CD4-positive, CD25-positive, alpha-beta regulatory T cell (primary cell): ENCODE measurements around the gene TMEM151B. TPM values are rescaled to one million over a fixed set of nuclear protein-coding genes. Genes with fewer than 3 reads are reported as not detected.
A peak's percentile ranks its signal among the peaks of the same experiment; 100 is the strongest.

ENCODE experiments used
- ATAC-seq, 2 donors: fragments of 150-1000 bp; cut with Tn5 transposase; one replicate each; pipeline ENCODE4 v1.10.0; 2021; ENCODE audit warnings: low read depth in 2 of 2, moderate number of reproducible peaks in 2 of 2, moderate library complexity in 1 of 2
- DNase-seq, 3 donors: peaks; one replicate each; pipeline versions ENCODE4 v3.0.0 to v3.0.0-alpha.2; 2012 to 2022; ENCODE audit warnings: mixed read lengths in 1 of 3
- H3K27ac ChIP-seq: one replicate; pipeline ENCODE4 v1.7.0; 2013; ENCODE audit warnings: mild to moderate bottlenecking, low read length; ENCODE audit not compliant: insufficient read depth, poor library complexity, severe bottlenecking
- H3K27me3 ChIP-seq: one replicate; pipeline ENCODE4 v1.7.0; 2013; ENCODE audit warnings: low read length; ENCODE audit not compliant: control insufficient read depth, insufficient read depth
- H3K36me3 ChIP-seq: one replicate; pipeline ENCODE4 v1.7.0; 2013; ENCODE audit warnings: mild to moderate bottlenecking, low read length, moderate library complexity; ENCODE audit not compliant: control insufficient read depth, insufficient read depth
- H3K4me1 ChIP-seq: 2 replicates; pipeline ENCODE4 v1.7.0; 2013; ENCODE audit warnings: mild to moderate bottlenecking, low read length; ENCODE audit not compliant: insufficient read depth, control insufficient read depth, poor library complexity, severe bottlenecking
- H3K4me3 ChIP-seq: one replicate; pipeline ENCODE4 v1.7.0; 2013; ENCODE audit warnings: low read depth, mild to moderate bottlenecking, low read length, moderate library complexity
- H3K9me3 ChIP-seq, 2 experiments: 1 replicate in 1 of 2; 2 replicates in 1 of 2; pipeline ENCODE4 v1.7.0; 2013; ENCODE audit warnings: low read length in 2 of 2, mild to moderate bottlenecking in 1 of 2, moderate library complexity in 1 of 2; ENCODE audit not compliant: control insufficient read depth in 2 of 2
- H3K27ac Mint-ChIP-seq, 3 donors: one replicate each; pipeline ENCODE4 v1.8.0; 2020 to 2022; ENCODE audit warnings: mild to moderate bottlenecking in 3 of 3, mixed read lengths in 3 of 3, moderate library complexity in 2 of 3
- H3K27me3 Mint-ChIP-seq: one replicate; pipeline ENCODE4 v1.8.0; 2022; ENCODE audit warnings: mild to moderate bottlenecking, mixed read lengths
- H3K36me3 Mint-ChIP-seq: one replicate; pipeline ENCODE4 v1.8.0; 2020; ENCODE audit warnings: mixed read lengths
- H3K4me1 Mint-ChIP-seq, 4 donors: one replicate each; pipeline ENCODE4 v1.8.0; 2020 to 2022; ENCODE audit warnings: mixed read lengths in 4 of 4, mild to moderate bottlenecking in 1 of 4
- H3K4me3 Mint-ChIP-seq, 4 donors: one replicate each; pipeline ENCODE4 v1.8.0; 2020 to 2022; ENCODE audit warnings: mild to moderate bottlenecking in 4 of 4, mixed read lengths in 4 of 4, moderate library complexity in 3 of 4
- H3K9me3 Mint-ChIP-seq, 7 donors: one replicate each; pipeline ENCODE4 v1.8.0; 2020 to 2022; ENCODE audit warnings: mixed read lengths in 7 of 7, mild to moderate bottlenecking in 3 of 7, moderate library complexity in 2 of 7
- polyA plus RNA-seq, 4 donors: library from polyadenylated mRNA; unstranded; fragments of 300-500 nt; fragmentation: Illumina TruSeq; gene quantifications; one replicate each; pipeline ENCODE4 v1.2.3, GENCODE V29; 2021
- total RNA-seq: library from RNA; stranded (reverse); gene quantifications from one replicate; pipeline ENCODE4 v1.2.3, GENCODE V29; 2022

TMEM151B gene
- total and polyA plus RNA-seq, 5 donors from 2014 or later: not detected

DNA sequence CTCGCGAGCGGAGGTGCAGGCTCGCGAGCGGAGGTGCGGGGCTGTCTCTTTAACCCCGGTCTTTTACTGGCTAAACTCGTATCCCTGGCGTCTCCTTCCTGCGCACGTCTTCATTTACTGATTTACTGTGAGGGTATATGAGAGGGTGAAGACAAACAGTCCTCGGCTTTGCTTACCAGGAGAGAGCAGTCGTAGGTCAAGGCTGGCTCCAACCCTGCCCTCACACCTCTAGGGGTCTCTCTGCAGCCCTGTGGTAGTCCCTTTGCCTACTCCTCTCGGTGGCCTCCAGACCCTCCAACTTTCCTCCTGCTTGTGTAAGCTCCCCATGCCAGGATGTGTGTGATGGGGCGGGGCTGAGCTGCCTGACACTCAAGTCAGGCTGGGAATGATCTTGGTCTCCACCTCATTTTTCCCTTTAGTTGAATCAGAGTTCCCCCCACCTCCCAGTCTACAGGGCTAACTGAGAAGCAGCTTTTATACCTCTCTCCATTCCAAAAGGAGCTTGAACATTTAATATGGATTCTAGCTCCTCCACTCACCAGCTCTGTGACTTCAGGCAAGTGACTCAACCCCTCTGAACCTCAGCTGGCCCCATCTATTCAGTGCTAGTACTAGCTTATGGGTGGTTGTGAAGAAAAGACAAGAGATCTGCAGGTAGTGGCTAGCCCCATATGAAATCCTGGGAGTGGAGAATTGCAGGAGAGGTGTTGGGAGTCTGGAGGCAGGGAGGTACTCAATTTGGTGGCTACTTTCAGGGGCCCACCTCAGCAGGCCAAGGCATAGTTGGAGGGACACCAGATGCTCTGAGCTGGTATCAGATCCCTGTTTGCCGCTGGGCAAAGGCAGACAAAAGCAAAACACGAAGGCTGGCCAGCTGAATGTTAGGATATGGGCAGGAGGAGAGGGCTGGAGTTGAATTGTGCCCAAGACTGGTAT is 46.0 kb upstream of the TMEM151B start:
- H3K27ac ChIP-seq: no peak overlapping the region
- H3K9me3 Mint-ChIP-seq: peaks cover 0 to 1% (median 0%) of the 10 kb centered on the region in 7 donors
- peaks cover 29% of the 10 kb centered on the region for H3K4me1 ChIP-seq
- no peaks in the 10 kb centered on the region for H3K27me3 ChIP-seq
- H3K27ac Mint-ChIP-seq: peak overlapping the region in 2 of 3 donors; percentile 67 to 91
- no peaks in the 10 kb centered on the region for H3K9me3 ChIP-seq
- no peaks in the 10 kb centered on the region for H3K36me3 ChIP-seq
- H3K4me3 ChIP-seq: peak overlapping the region; percentile 56
- H3K36me3 Mint-ChIP-seq: no peaks in the 10 kb centered on the region
- peak overlapping the region; percentile 82 to 91 (median 85) for H3K4me3 Mint-ChIP-seq
- DNase-seq: peak in 1 of 3 donors; percentile 44
- H3K27me3 Mint-ChIP-seq: peaks cover 7% of the 10 kb centered on the region
- ATAC-seq: no peak
- H3K4me1 Mint-ChIP-seq: peaks cover 0 to 32% (median 12%) of the 10 kb centered on the region in 4 donors

DNA sequence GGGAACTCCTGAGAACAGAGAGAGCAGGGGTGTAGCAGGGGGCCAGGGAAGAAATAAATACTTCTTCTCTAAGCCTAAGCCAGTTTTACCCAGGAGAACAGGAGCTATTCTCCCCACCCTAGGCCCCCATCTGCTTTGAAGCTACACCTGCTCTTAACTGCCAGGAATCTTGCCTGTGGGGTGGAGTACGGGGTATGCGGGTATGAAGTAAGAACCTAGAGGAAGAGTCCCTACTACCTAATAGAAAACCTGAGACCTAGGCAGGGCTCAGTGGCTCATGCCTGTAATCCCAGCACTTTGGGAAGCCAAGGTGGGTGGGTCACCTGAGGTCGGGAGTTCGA is 45.3 kb upstream of the TMEM151B start:
- Histone ChIP-seq H3K9me3 (no peaks in the 10 kb centered on the region), H3K36me3 (no peaks in the 10 kb centered on the region), H3K27ac (no peak overlapping the region), H3K27me3 (no peaks in the 10 kb centered on the region), H3K4me3 (no peak overlapping the region), H3K4me1 (peaks cover 24% of the 10 kb centered on the region)
- ATAC-seq (no peak), DNase-seq (no peak)
- no peak overlapping the region for H3K27ac Mint-ChIP-seq
- peaks cover 0 to 1% (median 0%) of the 10 kb centered on the region in 7 donors for H3K9me3 Mint-ChIP-seq
- peak overlapping the region; percentile 68 to 86 (median 83) for H3K4me3 Mint-ChIP-seq
- H3K36me3 Mint-ChIP-seq: no peaks in the 10 kb centered on the region
- H3K27me3 Mint-ChIP-seq: peaks cover 7% of the 10 kb centered on the region
- H3K4me1 Mint-ChIP-seq: peaks cover 0 to 29% (median 12%) of the 10 kb centered on the region in 4 donors

DNA sequence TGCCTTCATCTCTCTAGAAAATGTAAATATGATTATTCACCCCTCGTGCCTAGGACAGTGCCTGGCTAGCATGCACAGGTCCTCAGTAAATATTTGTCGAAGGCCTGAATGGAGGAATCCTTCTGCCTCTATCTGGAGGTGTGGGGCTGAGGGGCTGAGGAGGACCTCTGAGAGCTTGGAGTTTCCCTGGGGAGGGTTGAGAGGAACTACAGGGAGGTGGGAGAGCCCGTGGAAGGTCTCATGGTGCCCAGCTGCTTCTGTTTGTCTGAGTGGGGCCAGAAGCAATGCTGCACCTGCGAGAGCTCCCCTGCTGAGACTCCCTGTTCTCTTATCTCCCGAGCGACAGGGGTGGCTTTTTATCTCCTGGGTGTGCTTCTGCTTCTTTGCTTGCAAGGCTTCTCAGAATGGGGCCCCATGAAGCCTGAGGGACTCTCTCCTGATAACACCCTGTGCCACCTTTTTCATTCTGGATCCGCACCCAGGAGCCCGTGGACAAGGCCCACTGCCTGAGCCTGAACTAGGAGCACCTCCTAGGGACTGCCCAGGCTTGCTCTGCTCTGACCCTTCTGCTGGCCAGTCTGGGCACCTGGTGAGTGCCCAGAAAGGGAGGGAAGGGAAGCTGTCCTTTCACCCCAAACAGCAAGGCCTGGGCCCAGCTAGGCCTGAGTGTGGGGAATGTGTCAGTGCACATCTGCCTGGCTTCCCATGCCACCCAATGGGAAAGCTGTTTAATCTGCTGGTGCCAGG is 44.5 kb upstream of the TMEM151B start:
- no peak overlapping the region for H3K27ac ChIP-seq
- H3K9me3 Mint-ChIP-seq: peaks cover 0 to 1% (median 0%) of the 10 kb centered on the region in 7 donors
- no peak overlapping the region for H3K4me3 ChIP-seq
- peaks cover 0 to 26% (median 11%) of the 10 kb centered on the region in 4 donors for H3K4me1 Mint-ChIP-seq
- no peak for ATAC-seq
- no peaks in the 10 kb centered on the region for H3K9me3 ChIP-seq
- peaks cover 7% of the 10 kb centered on the region for H3K27me3 Mint-ChIP-seq
- H3K4me3 Mint-ChIP-seq: peak overlapping the region in 2 of 4 donors; percentile 59 to 86
- peaks cover 23% of the 10 kb centered on the region for H3K4me1 ChIP-seq
- no peaks in the 10 kb centered on the region for H3K36me3 ChIP-seq
- H3K27ac Mint-ChIP-seq: no peak overlapping the region
- no peaks in the 10 kb centered on the region for H3K27me3 ChIP-seq
- DNase-seq: no peak
- H3K36me3 Mint-ChIP-seq: no peaks in the 10 kb centered on the region

DNA sequence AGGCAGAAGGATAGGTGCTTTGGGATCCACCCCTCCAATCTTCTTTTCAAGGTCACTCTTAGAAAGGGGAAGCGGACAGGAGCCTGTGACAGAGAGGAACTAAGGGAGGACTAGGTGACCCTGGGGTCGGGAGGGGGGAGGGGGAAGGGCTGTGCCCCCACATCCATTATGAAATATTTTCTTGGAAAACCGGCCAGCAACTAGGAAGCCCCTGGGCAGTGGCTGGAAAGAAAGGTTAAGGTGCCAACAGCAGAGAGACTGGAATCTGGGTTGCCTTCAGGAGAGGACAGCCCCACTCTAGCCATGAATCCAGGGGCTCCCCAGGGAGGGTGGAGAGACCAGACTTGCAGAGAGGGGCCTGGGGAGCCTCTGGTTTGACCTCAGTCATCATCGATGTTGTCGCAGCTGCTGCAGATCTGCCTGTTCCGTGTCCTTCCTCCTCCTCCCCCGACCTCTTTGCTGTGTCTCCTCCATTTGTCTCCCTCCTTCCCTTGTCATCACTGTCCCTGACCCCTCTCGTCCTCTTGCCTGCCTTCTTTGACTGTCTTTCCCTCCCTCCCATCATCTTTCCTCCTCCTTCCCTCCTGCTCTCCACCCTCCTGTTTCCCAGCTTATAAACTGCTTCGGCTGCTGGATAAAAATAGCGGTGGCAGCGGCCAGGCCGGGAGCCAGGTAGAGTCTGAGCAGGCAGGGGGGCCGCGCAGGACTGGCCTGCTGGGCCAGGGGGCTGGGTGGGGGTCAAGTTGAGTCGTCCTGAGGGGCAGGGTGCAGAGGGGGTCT is 43.7 kb upstream of the TMEM151B start:
- no peak for DNase-seq
- H3K36me3 ChIP-seq: no peaks in the 10 kb centered on the region
- Mint-ChIP-seq H3K27me3 (peaks cover 7% of the 10 kb centered on the region), H3K27ac (no peak overlapping the region), H3K4me3 (peak overlapping the region in 2 of 4 donors; percentile 63 to 86), H3K9me3 (peaks cover 0 to 1% (median 0%) of the 10 kb centered on the region in 7 donors), H3K36me3 (no peaks in the 10 kb centered on the region), H3K4me1 (peaks cover 0 to 20% (median 7%) of the 10 kb centered on the region in 4 donors)
- no peaks in the 10 kb centered on the region for H3K9me3 ChIP-seq
- no peak overlapping the region for H3K27ac ChIP-seq
- H3K4me3 ChIP-seq: no peak overlapping the region
- no peak for ATAC-seq
- peaks cover 23% of the 10 kb centered on the region for H3K4me1 ChIP-seq
- no peaks in the 10 kb centered on the region for H3K27me3 ChIP-seq

DNA sequence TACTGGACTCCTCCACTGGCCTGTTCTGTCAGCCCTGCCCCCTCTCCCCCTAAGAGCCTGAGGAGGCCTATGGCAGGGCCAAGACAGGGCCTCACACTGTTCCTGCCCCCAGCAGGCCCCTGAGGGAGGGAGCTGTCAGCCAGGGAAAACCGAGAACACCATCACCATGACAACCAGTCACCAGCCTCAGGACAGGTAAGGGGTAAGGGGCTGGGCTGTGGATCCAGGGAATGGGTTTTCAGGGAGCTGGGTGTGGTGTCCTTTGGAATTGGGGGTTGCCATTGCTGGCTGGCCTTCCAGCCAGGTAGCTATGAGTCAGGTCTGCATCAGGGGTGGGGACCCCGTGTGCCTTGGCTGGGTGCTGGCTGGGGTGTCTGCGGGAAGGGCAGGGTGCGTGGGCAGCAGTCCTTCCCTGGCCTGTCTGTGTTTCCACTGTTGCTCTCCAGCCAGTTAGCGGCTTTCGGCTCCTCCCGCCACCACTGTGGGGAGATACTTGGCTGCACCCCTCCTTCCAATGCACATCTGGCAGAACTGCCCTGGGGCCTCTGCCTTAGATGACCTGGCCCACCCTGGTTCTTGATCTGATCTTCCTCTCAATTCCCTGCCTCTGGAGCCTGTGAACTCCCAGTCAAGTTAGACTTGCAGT is 43.0 kb upstream of the TMEM151B start:
- peaks cover 0 to 16% (median 6%) of the 10 kb centered on the region in 4 donors for H3K4me1 Mint-ChIP-seq
- peak overlapping the region in 1 of 4 donors; percentile 63 for H3K4me3 Mint-ChIP-seq
- H3K9me3 Mint-ChIP-seq: peaks cover 0 to 1% (median 0%) of the 10 kb centered on the region in 7 donors
- H3K36me3 Mint-ChIP-seq: no peaks in the 10 kb centered on the region
- no peak overlapping the region for H3K27ac Mint-ChIP-seq
- Histone ChIP-seq H3K4me1 (peaks cover 19% of the 10 kb centered on the region), H3K27me3 (no peaks in the 10 kb centered on the region), H3K4me3 (no peak overlapping the region), H3K27ac (no peak overlapping the region), H3K36me3 (no peaks in the 10 kb centered on the region), H3K9me3 (no peaks in the 10 kb centered on the region)
- no peak for ATAC-seq
- peaks cover 7% of the 10 kb centered on the region for H3K27me3 Mint-ChIP-seq
- no peak for DNase-seq

DNA sequence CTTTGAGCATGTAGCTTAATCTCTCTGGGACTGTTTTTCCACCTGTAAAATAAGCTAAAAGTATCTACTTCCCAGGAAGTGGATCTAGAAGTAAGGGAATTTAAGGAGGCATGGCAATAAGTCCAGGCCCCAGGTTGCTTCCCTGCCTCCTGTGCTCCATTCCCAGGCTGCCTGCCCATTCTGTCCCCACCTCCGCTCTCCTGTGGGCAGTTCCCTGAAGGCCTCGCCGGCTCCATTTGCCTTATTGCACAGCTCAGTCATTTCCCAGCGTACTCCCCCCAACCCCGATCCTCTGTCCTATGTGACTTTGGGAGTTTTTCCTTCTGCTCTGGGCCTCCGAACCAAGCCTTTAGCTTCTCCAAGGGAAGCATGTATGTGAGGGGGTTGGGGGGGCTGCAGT is 42.2 kb upstream of the TMEM151B start:
- Mint-ChIP-seq H3K9me3 (peaks cover 0 to under 1% (median 0%) of the 10 kb centered on the region in 7 donors), H3K27ac (no peak overlapping the region), H3K4me3 (no peak overlapping the region), H3K27me3 (peaks cover 2% of the 10 kb centered on the region), H3K36me3 (no peaks in the 10 kb centered on the region), H3K4me1 (peaks cover 0 to 12% (median 3%) of the 10 kb centered on the region in 4 donors)
- H3K36me3 ChIP-seq: no peaks in the 10 kb centered on the region
- no peak for DNase-seq
- no peak for ATAC-seq
- no peak overlapping the region for H3K27ac ChIP-seq
- no peak overlapping the region for H3K4me3 ChIP-seq
- peaks cover 12% of the 10 kb centered on the region for H3K4me1 ChIP-seq
- H3K27me3 ChIP-seq: no peaks in the 10 kb centered on the region
- H3K9me3 ChIP-seq: no peaks in the 10 kb centered on the region

DNA sequence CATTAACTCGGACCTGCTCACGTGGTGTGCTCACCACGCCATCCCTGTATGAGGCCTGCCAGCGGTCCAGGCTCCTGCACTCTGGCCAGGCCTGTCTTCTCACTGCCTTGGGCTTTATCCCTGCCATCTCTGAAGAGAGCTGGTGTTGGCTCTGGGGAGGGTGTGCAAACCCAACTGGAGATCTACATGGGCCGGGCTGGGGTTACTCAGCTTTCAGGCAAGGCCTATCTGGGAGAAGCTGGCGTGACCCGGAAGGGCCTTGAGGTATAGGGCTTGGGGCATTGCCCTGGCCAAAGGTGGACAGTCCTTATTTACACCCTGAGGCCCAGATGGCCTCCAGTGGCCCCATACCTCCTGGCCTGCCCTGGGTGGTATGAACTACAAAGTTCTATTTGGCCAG is 41.8 kb upstream of the TMEM151B start:
- Histone ChIP-seq H3K9me3 (no peaks in the 10 kb centered on the region), H3K27me3 (no peaks in the 10 kb centered on the region), H3K27ac (no peak overlapping the region), H3K36me3 (no peaks in the 10 kb centered on the region), H3K4me3 (no peak overlapping the region), H3K4me1 (peaks cover 9% of the 10 kb centered on the region)
- no peak overlapping the region for H3K4me3 Mint-ChIP-seq
- no peaks in the 10 kb centered on the region for H3K36me3 Mint-ChIP-seq
- H3K27me3 Mint-ChIP-seq: no peaks in the 10 kb centered on the region
- no peaks in the 10 kb centered on the region for H3K9me3 Mint-ChIP-seq
- no peak for DNase-seq
- no peak overlapping the region for H3K27ac Mint-ChIP-seq
- H3K4me1 Mint-ChIP-seq: peaks cover 0 to 11% (median 3%) of the 10 kb centered on the region in 4 donors
- ATAC-seq: no peak
